ENCODE measurements around the gene SVBP.

SVBP gene

GRCh38 chr1:42834803-42835202, 17.6 kb upstream of the SVBP start:
- TF ChIP-seq POLR2A (IDR thresholded peaks at IDR 0.05; ENCODE audit: extremely low read depth, insufficient read length) (no peak), MYC (IDR thresholded peaks at IDR 0.05; ENCODE audit: low read depth, low read length) (no peak), CTCF (IDR thresholded peaks at IDR 0.05; ENCODE audit: low read depth, low read length) (no peak), MAX (IDR thresholded peaks at IDR 0.05; ENCODE audit: low read depth, low read length) (no peak)
- H3K4me3 ChIP-seq (ENCODE audit: low read depth, low read length): no peak overlapping the region
- no peak for DNase-seq (ENCODE audit: low read depth)

GRCh38 chr1:42833981-42834380, 16.8 kb upstream of the SVBP start:
- TF ChIP-seq CTCF (IDR thresholded peaks at IDR 0.05; ENCODE audit: low read depth, low read length) (no peak), MYC (IDR thresholded peaks at IDR 0.05; ENCODE audit: low read depth, low read length) (no peak), MAX (IDR thresholded peaks at IDR 0.05; ENCODE audit: low read depth, low read length) (no peak), POLR2A (IDR thresholded peaks at IDR 0.05; ENCODE audit: extremely low read depth, insufficient read length) (no peak)
- H3K4me3 ChIP-seq (ENCODE audit: low read depth, low read length): no peak overlapping the region
- DNase-seq (ENCODE audit: low read depth): peak; percentile 20

GRCh38 chr1:42832641-42833240, 15.5 kb upstream of the SVBP start:
- DNase-seq (ENCODE audit: low read depth): no peak
- no peak for TF ChIP-seq POLR2A (IDR thresholded peaks at IDR 0.05; ENCODE audit: extremely low read depth, insufficient read length)
- no peak for TF ChIP-seq CTCF (IDR thresholded peaks at IDR 0.05; ENCODE audit: low read depth, low read length)
- TF ChIP-seq MYC (IDR thresholded peaks at IDR 0.05; ENCODE audit: low read depth, low read length): no peak
- no peak for TF ChIP-seq MAX (IDR thresholded peaks at IDR 0.05; ENCODE audit: low read depth, low read length)
- no peak overlapping the region for H3K4me3 ChIP-seq (ENCODE audit: low read depth, low read length)

GRCh38 chr1:42831273-42831672, 14.1 kb upstream of the SVBP start:
- TF ChIP-seq MYC (IDR thresholded peaks at IDR 0.05; ENCODE audit: low read depth, low read length): no peak
- no peak for TF ChIP-seq CTCF (IDR thresholded peaks at IDR 0.05; ENCODE audit: low read depth, low read length)
- TF ChIP-seq MAX (IDR thresholded peaks at IDR 0.05; ENCODE audit: low read depth, low read length): no peak
- no peak for TF ChIP-seq POLR2A (IDR thresholded peaks at IDR 0.05; ENCODE audit: extremely low read depth, insufficient read length)
- H3K4me3 ChIP-seq (ENCODE audit: low read depth, low read length): no peak overlapping the region
- no peak for DNase-seq (ENCODE audit: low read depth)

- DNase-seq (ENCODE audit: low read depth): no peak
- TF ChIP-seq MAX (IDR thresholded peaks at IDR 0.05; ENCODE audit: low read depth, low read length) (no peak), CTCF (IDR thresholded peaks at IDR 0.05; ENCODE audit: low read depth, low read length) (no peak), MYC (IDR thresholded peaks at IDR 0.05; ENCODE audit: low read depth, low read length) (no peak)
- no peak overlapping the region for H3K4me3 ChIP-seq (ENCODE audit: low read depth, low read length)
These were observed 13.4 kb upstream of the SVBP start for GRCh38 chr1:42830631-42831030.

Data from NB4 (cell line).